ENCODE data around the gene SCPEP1.

GRCh38 chr17:57006040-57006439 lies 28.1 kb downstream of the SCPEP1 start:
- TF ChIP-seq CTCF (IDR thresholded peaks at IDR 0.05) (no peak), POLR2A (IDR thresholded peaks at IDR 0.05) (no peak)
